Measurements from ENCODE around the gene SORBS1.

- TF ChIP-seq CTCF (IDR thresholded peaks at IDR 0.05; ENCODE audit: insufficient read depth, low read length, poor library complexity, severe bottlenecking) (no peak), EZH2phosphoT487 (conservative IDR thresholded peaks at IDR 0.05; ENCODE audit: low read length) (no peak)
These were observed 4.0 kb downstream of the SORBS1 start for GRCh38 chr10:95556994-95557767.

Data from SU-DHL-6 (cell line).